H9 (cell line): Measurements from ENCODE around the gene BCAS1. TPM values are rescaled to one million over a fixed set of nuclear protein-coding genes. Genes with fewer than 3 reads are reported as not detected.
A peak's percentile ranks its signal among the peaks of the same experiment; 100 is the strongest.

Source experiments
- DNase-seq: peaks from one replicate; pipeline ENCODE4 v3.0.0-alpha.2; 2017
- H2AFZ ChIP-seq: one replicate; pipeline ENCODE4 v1.6.1; 2013; ENCODE audit warnings: mild to moderate bottlenecking, low read length, control low read depth, moderate library complexity
- H2AK5ac ChIP-seq: 2 replicates; pipeline ENCODE4 v1.6.1; 2013; ENCODE audit warnings: low read length, control low read depth, mixed read lengths; ENCODE audit not compliant: insufficient read length
- H2BK120ac ChIP-seq: one replicate; pipeline ENCODE4 v1.6.1; 2013; ENCODE audit warnings: low read depth, mild to moderate bottlenecking, low read length, control low read depth, inconsistent platforms; ENCODE audit not compliant: poor library complexity, severe bottlenecking
- H2BK12ac ChIP-seq: 2 replicates; pipeline ENCODE4 v1.6.1; 2013; ENCODE audit warnings: low read length, control low read depth, mixed read lengths, low read depth; ENCODE audit not compliant: insufficient read length
- H2BK15ac ChIP-seq: 2 replicates; pipeline ENCODE4 v1.6.1; 2013; ENCODE audit warnings: low read depth, low read length, control low read depth
- H2BK20ac ChIP-seq: one replicate; pipeline ENCODE4 v1.6.1; 2013; ENCODE audit warnings: low read depth, mild to moderate bottlenecking, low read length, control low read depth, inconsistent platforms; ENCODE audit not compliant: poor library complexity, severe bottlenecking
- H2BK5ac ChIP-seq: 2 replicates; pipeline ENCODE4 v1.6.1; 2013; ENCODE audit warnings: low read length, control low read depth, mixed read lengths; ENCODE audit not compliant: insufficient read length
- H3K14ac ChIP-seq: 2 replicates; pipeline ENCODE4 v1.6.1; 2013; ENCODE audit warnings: low read length, control low read depth; ENCODE audit not compliant: insufficient read depth
- H3K18ac ChIP-seq: 2 replicates; pipeline ENCODE4 v1.6.1; 2013; ENCODE audit warnings: low read depth, mild to moderate bottlenecking, mixed read lengths, low read length, control low read depth; ENCODE audit not compliant: insufficient read length
- H3K23ac ChIP-seq: 2 replicates; pipeline ENCODE4 v1.6.1; 2013; ENCODE audit warnings: low read length, control low read depth, mixed read lengths, low read depth; ENCODE audit not compliant: insufficient read length
- H3K23me2 ChIP-seq: 2 replicates; pipeline ENCODE4 v1.6.1; 2013; ENCODE audit warnings: low read depth, mild to moderate bottlenecking, mixed read lengths, low read length, control low read depth; ENCODE audit not compliant: insufficient read length, poor library complexity, severe bottlenecking
- H3K27ac ChIP-seq: 2 replicates; pipeline ENCODE4 v1.5.1; 2013; ENCODE audit warnings: low read length, control low read depth, mixed read lengths, low read depth; ENCODE audit not compliant: insufficient read length
- H3K27me3 ChIP-seq: 2 replicates; pipeline ENCODE4 v1.6.1; 2013; ENCODE audit warnings: low read length, control low read depth, inconsistent platforms; ENCODE audit not compliant: insufficient read depth
- H3K4ac ChIP-seq: 2 replicates; pipeline ENCODE4 v1.6.1; 2013; ENCODE audit warnings: low read depth, mild to moderate bottlenecking, control low read depth, inconsistent platforms, low read length, moderate library complexity
- H3K4me1 ChIP-seq: 2 replicates; pipeline ENCODE4 v1.6.1; 2013; ENCODE audit warnings: low read length, control low read depth, inconsistent platforms; ENCODE audit not compliant: insufficient read depth
- H3K4me2 ChIP-seq: 2 replicates; pipeline ENCODE4 v1.6.1; 2013; ENCODE audit warnings: low read length, control low read depth, mixed read lengths; ENCODE audit not compliant: insufficient read length, insufficient read depth
- H3K56ac ChIP-seq: 2 replicates; pipeline ENCODE4 v1.6.1; 2013; ENCODE audit warnings: low read depth, mild to moderate bottlenecking, mixed read lengths, low read length, control low read depth; ENCODE audit not compliant: insufficient read length
- H3K79me1 ChIP-seq: 2 replicates; pipeline ENCODE4 v1.6.1; 2013; ENCODE audit warnings: low read depth, mild to moderate bottlenecking, moderate library complexity, low read length, control low read depth, inconsistent platforms; ENCODE audit not compliant: insufficient read depth, poor library complexity, severe bottlenecking
- H3K79me2 ChIP-seq: 2 replicates; pipeline ENCODE4 v1.6.1; 2013; ENCODE audit warnings: low read length, control low read depth, inconsistent platforms; ENCODE audit not compliant: insufficient read depth
- H3K9ac ChIP-seq: 2 replicates; pipeline ENCODE4 v1.6.1; 2013; ENCODE audit warnings: low read length, control low read depth, mixed read lengths; ENCODE audit not compliant: insufficient read length; ENCODE audit errors: extremely low read depth
- H3K9me3 ChIP-seq: one replicate; pipeline ENCODE4 v1.6.1; 2013; ENCODE audit warnings: low read depth, low read length, inconsistent platforms; ENCODE audit not compliant: control insufficient read depth
- H3T11ph ChIP-seq: one replicate; pipeline ENCODE4 v1.6.1; 2013; ENCODE audit warnings: mild to moderate bottlenecking, low read length, control low read depth, inconsistent platforms
- H4K20me1 ChIP-seq: one replicate; pipeline ENCODE4 v1.6.1; 2013; ENCODE audit not compliant: control insufficient read depth, insufficient read length, insufficient read depth
- H4K5ac ChIP-seq: 2 replicates; pipeline ENCODE4 v1.6.1; 2013; ENCODE audit warnings: low read depth, mild to moderate bottlenecking, mixed read lengths, low read length, control low read depth; ENCODE audit not compliant: insufficient read length
- H4K8ac ChIP-seq: replicated peaks from 2 replicates; pipeline ENCODE4 v1.6.1; 2013; ENCODE audit warnings: low read length, control low read depth, mixed read lengths, low read depth; ENCODE audit not compliant: insufficient read length
- H4K91ac ChIP-seq: 2 replicates; pipeline ENCODE4 v1.6.1; 2013; ENCODE audit warnings: low read depth, mild to moderate bottlenecking, moderate library complexity, mixed read lengths, low read length, control low read depth; ENCODE audit not compliant: insufficient read length
- H3K27ac Mint-ChIP-seq, 3 experiments: 2 replicates in 2 of 3; 3 replicates in 1 of 3; pipeline ENCODE4 v1.8.0; 2020 to 2021; ENCODE audit warnings: mixed read lengths in 3 of 3, mild to moderate bottlenecking in 1 of 3, moderate library complexity in 1 of 3
- H3K27me3 Mint-ChIP-seq: 2 replicates; pipeline ENCODE4 v1.8.0; 2021; ENCODE audit warnings: low read depth, mild to moderate bottlenecking, moderate library complexity, mixed read lengths
- H3K36me3 Mint-ChIP-seq, 3 experiments: 2 replicates in 2 of 3; 3 replicates in 1 of 3; pipeline ENCODE4 v1.8.0; 2020 to 2021; ENCODE audit warnings: low read depth in 3 of 3, mixed read lengths in 3 of 3; ENCODE audit not compliant: insufficient read depth in 1 of 3
- H3K4me1 Mint-ChIP-seq, 2 experiments: 2 replicates each; pipeline ENCODE4 v1.8.0; 2020; ENCODE audit warnings: mixed read lengths in 2 of 2
- H3K4me3 Mint-ChIP-seq, 2 experiments: 2 replicates in 1 of 2; 3 replicates in 1 of 2; pipeline ENCODE4 v1.8.0; 2020 to 2021; ENCODE audit warnings: mild to moderate bottlenecking in 2 of 2, mixed read lengths in 2 of 2, moderate library complexity in 1 of 2
- H3K9me3 Mint-ChIP-seq, 2 experiments: 2 replicates in 1 of 2; 3 replicates in 1 of 2; pipeline ENCODE4 v1.8.0; 2020; ENCODE audit warnings: mild to moderate bottlenecking in 2 of 2, mixed read lengths in 2 of 2, moderate library complexity in 1 of 2
- WGBS: extraction: QIAGEN DNeasy Blood & Tissue Kit; methylation state at CpG from one replicate; pipeline ENCODE4 v1.1.7; 2013; ENCODE audit warnings: missing lambda C conversion rate, low lambda C conversion rate, mixed read lengths; ENCODE audit not compliant: insufficient read length; ENCODE audit errors: extremely low coverage; 5-methylcytosine and 5-hydroxymethylcytosine counted together
- total RNA-seq: library from RNA; stranded (reverse); gene quantifications from 2 replicates; pipeline ENCODE4 v1.2.1, GENCODE V29; 2021
- TF ChIP-seq, protein P1 (sequence below): fragments of 200-600 bp; sonication (generic); conservative IDR thresholded peaks from 3 replicates; pipeline ENCODE4 v1.8.0; 2021; ENCODE audit warnings: antibody characterized with exemption, mild to moderate bottlenecking

Gene BCAS1
- total RNA-seq, 1 experiment from 2014 or later = 0.15 TPM

DNA sequence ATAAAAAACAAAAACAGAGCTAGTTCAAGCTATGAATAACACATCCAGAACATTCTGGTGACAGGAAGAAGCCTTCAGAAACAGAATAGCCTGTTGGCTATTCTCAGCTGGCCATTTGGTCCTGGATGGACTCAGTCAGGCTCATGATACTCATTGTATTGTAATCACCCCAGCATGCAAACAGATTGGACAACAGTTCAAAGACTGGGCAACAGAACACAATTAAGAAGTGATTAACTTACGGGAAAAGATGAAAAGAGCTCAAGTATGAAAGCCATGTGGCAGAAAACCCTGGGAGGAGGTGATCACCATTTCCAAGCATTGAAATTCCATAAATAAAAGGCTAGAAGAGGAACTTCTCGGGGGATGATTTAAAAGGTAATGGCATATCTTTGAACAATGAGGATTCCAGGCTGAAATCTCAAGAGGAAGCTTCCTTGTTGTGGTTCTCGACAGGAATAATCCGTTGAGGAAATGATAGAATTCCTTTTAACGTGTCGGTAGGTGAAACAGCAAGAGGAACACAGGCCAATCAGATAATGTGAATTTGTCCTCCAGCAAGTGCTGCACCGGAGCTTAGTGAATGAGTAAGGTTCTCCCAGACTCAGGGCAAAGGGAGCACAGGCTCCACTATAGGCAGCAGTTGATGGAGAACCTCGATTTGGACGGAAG is 172.4 kb downstream of the BCAS1 start:
- WGBS = no CpG with 5 or more reads among the region's 9 CpGs
- H3K79me1 ChIP-seq = no peaks in the 10 kb centered on the region
- no peaks in the 10 kb centered on the region for H3K9me3 ChIP-seq
- H2BK20ac ChIP-seq = no peak overlapping the region
- H3K18ac ChIP-seq = no peak overlapping the region
- H3K23me2 ChIP-seq = no peaks in the 10 kb centered on the region
- H2AFZ ChIP-seq = no peak overlapping the region
- Mint-ChIP-seq H3K4me1 (peaks cover 46 to 49% of the 10 kb centered on the region in 2 experiments), H3K27me3 (no peaks in the 10 kb centered on the region), H3K4me3 (no peak overlapping the region), H3K9me3 (no peaks in the 10 kb centered on the region), H3K27ac (peak overlapping the region in 2 of 3 experiments; percentile 1 to 15; a peak in 2 of 7 replicates), H3K36me3 (no peaks in the 10 kb centered on the region; a peak in 1 of 7 replicates)
- H3T11ph ChIP-seq = no peak overlapping the region
- no peaks in the 10 kb centered on the region for H3K27me3 ChIP-seq
- no peak overlapping the region for H4K5ac ChIP-seq
- H4K91ac ChIP-seq = no peak overlapping the region
- no peak overlapping the region for H2BK5ac ChIP-seq
- H3K9ac ChIP-seq = no peak overlapping the region
- H3K27ac ChIP-seq = no peak overlapping the region
- no peak overlapping the region for H3K56ac ChIP-seq
- no peak overlapping the region for H2BK15ac ChIP-seq
- no peak overlapping the region for H3K14ac ChIP-seq
- no peaks in the 10 kb centered on the region for H3K79me2 ChIP-seq
- no peak overlapping the region for H3K4me2 ChIP-seq
- TF ChIP-seq, protein P1, sequence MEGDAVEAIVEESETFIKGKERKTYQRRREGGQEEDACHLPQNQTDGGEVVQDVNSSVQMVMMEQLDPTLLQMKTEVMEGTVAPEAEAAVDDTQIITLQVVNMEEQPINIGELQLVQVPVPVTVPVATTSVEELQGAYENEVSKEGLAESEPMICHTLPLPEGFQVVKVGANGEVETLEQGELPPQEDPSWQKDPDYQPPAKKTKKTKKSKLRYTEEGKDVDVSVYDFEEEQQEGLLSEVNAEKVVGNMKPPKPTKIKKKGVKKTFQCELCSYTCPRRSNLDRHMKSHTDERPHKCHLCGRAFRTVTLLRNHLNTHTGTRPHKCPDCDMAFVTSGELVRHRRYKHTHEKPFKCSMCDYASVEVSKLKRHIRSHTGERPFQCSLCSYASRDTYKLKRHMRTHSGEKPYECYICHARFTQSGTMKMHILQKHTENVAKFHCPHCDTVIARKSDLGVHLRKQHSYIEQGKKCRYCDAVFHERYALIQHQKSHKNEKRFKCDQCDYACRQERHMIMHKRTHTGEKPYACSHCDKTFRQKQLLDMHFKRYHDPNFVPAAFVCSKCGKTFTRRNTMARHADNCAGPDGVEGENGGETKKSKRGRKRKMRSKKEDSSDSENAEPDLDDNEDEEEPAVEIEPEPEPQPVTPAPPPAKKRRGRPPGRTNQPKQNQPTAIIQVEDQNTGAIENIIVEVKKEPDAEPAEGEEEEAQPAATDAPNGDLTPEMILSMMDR = no peak
- no peak overlapping the region for H3K4ac ChIP-seq
- no peak overlapping the region for H4K8ac ChIP-seq
- no peak for DNase-seq
- peaks cover 15% of the 10 kb centered on the region for H3K4me1 ChIP-seq
- H2AK5ac ChIP-seq = no peak overlapping the region
- no peaks in the 10 kb centered on the region for H4K20me1 ChIP-seq
- no peak overlapping the region for H2BK12ac ChIP-seq
- no peak overlapping the region for H3K23ac ChIP-seq
- no peak overlapping the region for H2BK120ac ChIP-seq
